Keratinocyte (primary cell): Measurements from ENCODE around the gene CPEB4. TPM values are rescaled to one million over a fixed set of nuclear protein-coding genes. Genes with fewer than 3 reads are reported as not detected.

Source experiments
- DNase-seq: peaks from one replicate; pipeline ENCODE4 v3.0.0-alpha.2; 2011; ENCODE audit warnings: low read depth, missing footprints, low spot score
- FAIRE-seq: peaks from 2 replicates; lab custom pipeline; 2011; peaks lifted over from hg19 to GRCh38; lab: Jason Lieb, UNC
- H2AFZ ChIP-seq: 2 replicates; pipeline ENCODE4 v1.6.0; 2012; ENCODE audit warnings: low read length, control low read depth, inconsistent platforms; ENCODE audit not compliant: control insufficient read depth
- H3K27ac ChIP-seq: 2 replicates; pipeline ENCODE4 v1.5.1; 2011; ENCODE audit warnings: low read length; ENCODE audit not compliant: control insufficient read depth, insufficient read depth
- H3K27me3 ChIP-seq: 3 replicates; pipeline ENCODE4 v1.6.0; 2011; ENCODE audit warnings: low read length; ENCODE audit not compliant: control insufficient read depth, insufficient read depth; ENCODE audit errors: extremely low read depth
- H3K36me3 ChIP-seq, 2 experiments: 2 replicates in 1 of 2; 3 replicates in 1 of 2; pipeline ENCODE4 v1.5.1; 2011; ENCODE audit warnings: low read length in 2 of 2, mild to moderate bottlenecking in 1 of 2; ENCODE audit not compliant: control insufficient read depth in 2 of 2, insufficient read depth in 2 of 2; ENCODE audit errors: extremely low read depth in 1 of 2
- H3K4me1 ChIP-seq: 3 replicates; pipeline ENCODE4 v1.5.1; 2011; ENCODE audit warnings: low read length; ENCODE audit not compliant: control insufficient read depth, insufficient read depth; ENCODE audit errors: extremely low read depth
- H3K4me2 ChIP-seq: 3 replicates; pipeline ENCODE4 v1.6.0; 2011; ENCODE audit warnings: low read depth, low read length; ENCODE audit not compliant: control insufficient read depth, insufficient read depth; ENCODE audit errors: extremely low read depth
- H3K4me3 ChIP-seq, 3 experiments: fragments of 200-600 bp in 1 of 3; sonication (generic) in 1 of 3; 2 replicates in 2 of 3; 3 replicates in 1 of 3; pipeline ENCODE4 v1.5.1; 2011 to 2016; ENCODE audit warnings: low read length in 3 of 3, mild to moderate bottlenecking in 3 of 3, control low read depth in 2 of 3, inconsistent platforms in 1 of 3, low read depth in 1 of 3, mixed read lengths in 1 of 3, mixed run types in 1 of 3, moderate library complexity in 1 of 3; ENCODE audit not compliant: control insufficient read depth in 2 of 3, insufficient read depth in 2 of 3; ENCODE audit errors: extremely low read depth in 1 of 3
- H3K79me2 ChIP-seq: 2 replicates; pipeline ENCODE4 v1.6.0; 2012; ENCODE audit warnings: low read length; ENCODE audit not compliant: control insufficient read depth, insufficient read depth
- H3K9ac ChIP-seq: 3 replicates; pipeline ENCODE4 v1.6.0; 2011; ENCODE audit warnings: low read length; ENCODE audit not compliant: control insufficient read depth, insufficient read depth; ENCODE audit errors: extremely low read depth
- H3K9me1 ChIP-seq: 3 replicates; pipeline ENCODE4 v1.6.0; 2011; ENCODE audit warnings: low read length; ENCODE audit not compliant: control insufficient read depth, insufficient read depth; ENCODE audit errors: extremely low read depth
- H3K9me3 ChIP-seq: 2 replicates; pipeline ENCODE4 v1.5.1; 2012; ENCODE audit warnings: low read depth, low read length; ENCODE audit not compliant: control insufficient read depth
- H4K20me1 ChIP-seq: 3 replicates; pipeline ENCODE4 v1.6.0; 2011; ENCODE audit warnings: low read length; ENCODE audit not compliant: control insufficient read depth, insufficient read depth; ENCODE audit errors: extremely low read depth
- EZH2 ChIP-seq: IDR thresholded peaks from one replicate; pipeline ENCODE4 v1.6.1; 2012; ENCODE audit warnings: inconsistent platforms, mild to moderate bottlenecking, low read length, moderate library complexity
- dilution Hi-C: fragments of 300-500 bp; cut with MboI; formaldehyde crosslinking; loops from one replicate; pipeline ENCODE4 v1.7.0; 2020; ENCODE audit warnings: low sequenced_read_pairs; ENCODE audit not compliant: extremely low pct_ligation_motif_present
- polyA plus RNA-seq, 5 experiments: library from polyadenylated mRNA; depleted of rRNA in 3 of 5; stranded (reverse) in 3 of 5; stranded (forward) in 1 of 5; unstranded in 1 of 5; fragments of >200 nt; gene quantifications; 1 replicate in 1 of 5; 2 replicates in 3 of 5; 3 replicates in 1 of 5; pipeline versions ENCODE4 v1.2.1 to v1.2.3, GENCODE V29; 2011 to 2012; ENCODE audit warnings: missing spikeins in 2 of 5, low read depth in 1 of 5, low replicate concordance in 1 of 5
- TF ChIP-seq, protein P1 (sequence below), 3 experiments: IDR thresholded peaks in 1 of 3; conservative IDR thresholded peaks in 1 of 3; optimal IDR thresholded peaks in 1 of 3; 2 replicates in 2 of 3; 3 replicates in 1 of 3; pipeline versions ENCODE3 to v1.5.1; 2011; ENCODE audit warnings: low read length in 3 of 3, mild to moderate bottlenecking in 3 of 3, moderate library complexity in 2 of 3, control low read depth in 1 of 3, inconsistent platforms in 1 of 3; ENCODE audit not compliant: insufficient read depth in 2 of 3; ENCODE audit errors: extremely low read depth in 1 of 3

Gene CPEB4
- polyA plus RNA-seq, 1 donor (not counting 4 experiments of a cell fraction or from before 2014, with no cell fraction given): 13.8 TPM

- Histone ChIP-seq H3K4me1 (peaks cover 9% of the 10 kb centered on the region), H3K36me3 (peaks cover 0 to 2% of the 10 kb centered on the region in 2 experiments), H3K27me3 (no peaks in the 10 kb centered on the region), H3K9ac (no peak overlapping the region), H3K27ac (no peak overlapping the region), H3K9me1 (no peaks in the 10 kb centered on the region), H4K20me1 (no peaks in the 10 kb centered on the region), H3K4me3 (no peak overlapping the region), H3K79me2 (no peaks in the 10 kb centered on the region), H3K9me3 (no peaks in the 10 kb centered on the region), H3K4me2 (no peak overlapping the region), H2AFZ (no peak overlapping the region)
- TF ChIP-seq, protein P1, sequence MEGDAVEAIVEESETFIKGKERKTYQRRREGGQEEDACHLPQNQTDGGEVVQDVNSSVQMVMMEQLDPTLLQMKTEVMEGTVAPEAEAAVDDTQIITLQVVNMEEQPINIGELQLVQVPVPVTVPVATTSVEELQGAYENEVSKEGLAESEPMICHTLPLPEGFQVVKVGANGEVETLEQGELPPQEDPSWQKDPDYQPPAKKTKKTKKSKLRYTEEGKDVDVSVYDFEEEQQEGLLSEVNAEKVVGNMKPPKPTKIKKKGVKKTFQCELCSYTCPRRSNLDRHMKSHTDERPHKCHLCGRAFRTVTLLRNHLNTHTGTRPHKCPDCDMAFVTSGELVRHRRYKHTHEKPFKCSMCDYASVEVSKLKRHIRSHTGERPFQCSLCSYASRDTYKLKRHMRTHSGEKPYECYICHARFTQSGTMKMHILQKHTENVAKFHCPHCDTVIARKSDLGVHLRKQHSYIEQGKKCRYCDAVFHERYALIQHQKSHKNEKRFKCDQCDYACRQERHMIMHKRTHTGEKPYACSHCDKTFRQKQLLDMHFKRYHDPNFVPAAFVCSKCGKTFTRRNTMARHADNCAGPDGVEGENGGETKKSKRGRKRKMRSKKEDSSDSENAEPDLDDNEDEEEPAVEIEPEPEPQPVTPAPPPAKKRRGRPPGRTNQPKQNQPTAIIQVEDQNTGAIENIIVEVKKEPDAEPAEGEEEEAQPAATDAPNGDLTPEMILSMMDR (optimal IDR thresholded peaks at IDR 0.05 in 1 of 3, IDR thresholded peaks at IDR 0.05 in 1 of 3, conservative IDR thresholded peaks at IDR 0.05 in 1 of 3; ENCODE audit: extremely low read depth in 1 of 3, insufficient read depth in 2 of 3, low read length in 3 of 3): no peak
- TF ChIP-seq EZH2: no peak
- DNase-seq (no peak), FAIRE-seq (no peak)
- dilution Hi-C loops: no loop called here
Measured at GRCh38 chr5:173961418-173961817, 73.3 kb downstream of the CPEB4 start.

DNA sequence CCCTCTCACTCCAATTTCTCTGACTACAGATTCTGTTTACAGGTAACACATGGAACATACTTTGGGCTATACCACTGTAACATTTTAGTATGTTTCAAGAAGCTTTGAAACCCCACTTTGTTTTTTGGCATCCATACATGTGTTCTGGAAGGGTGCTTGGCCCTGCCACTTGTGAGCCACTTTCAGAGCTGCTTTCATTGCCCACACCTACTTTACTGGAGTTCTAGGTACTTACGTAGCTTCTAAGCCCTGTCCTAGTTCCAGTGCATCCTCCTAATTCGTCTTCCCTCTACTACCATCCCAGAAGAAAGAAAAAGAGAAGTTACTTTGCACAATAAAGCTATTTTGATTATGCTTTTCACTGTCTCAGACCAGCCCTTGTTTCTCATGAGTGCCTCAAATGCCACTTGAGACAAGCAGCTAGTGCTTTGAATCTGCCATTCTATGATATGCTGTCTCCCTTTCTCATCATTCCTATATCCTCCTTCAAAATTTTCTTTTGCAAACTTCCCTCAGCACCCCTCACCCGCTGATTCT is 74.4 kb downstream of the CPEB4 start:
- H4K20me1 ChIP-seq: no peaks in the 10 kb centered on the region
- no peak overlapping the region for H3K4me3 ChIP-seq
- TF ChIP-seq, protein P1 (optimal IDR thresholded peaks at IDR 0.05 in 1 of 3, IDR thresholded peaks at IDR 0.05 in 1 of 3, conservative IDR thresholded peaks at IDR 0.05 in 1 of 3; ENCODE audit: extremely low read depth in 1 of 3, insufficient read depth in 2 of 3, low read length in 3 of 3): no peak
- TF ChIP-seq EZH2: no peak
- H3K36me3 ChIP-seq: peaks cover 0 to 2% of the 10 kb centered on the region in 2 experiments
- no peaks in the 10 kb centered on the region for H3K9me3 ChIP-seq
- no peaks in the 10 kb centered on the region for H3K9me1 ChIP-seq
- H3K4me2 ChIP-seq: no peak overlapping the region
- H3K9ac ChIP-seq: no peak overlapping the region
- no peak overlapping the region for H2AFZ ChIP-seq
- no peak overlapping the region for H3K27ac ChIP-seq
- FAIRE-seq: no peak
- dilution Hi-C loops: no loop called here
- no peak for DNase-seq
- peaks cover 9% of the 10 kb centered on the region for H3K4me1 ChIP-seq
- H3K79me2 ChIP-seq: no peaks in the 10 kb centered on the region
- H3K27me3 ChIP-seq: no peaks in the 10 kb centered on the region
